ENCODE data around the gene AMMECR1L.

GRCh38 chr2:127826047-127826446 is 59.7 kb downstream of the AMMECR1L start:
- TF ChIP-seq FOXM1 (IDR thresholded peaks at IDR 0.05; ENCODE audit: borderline replicate concordance) (no peak), SP1 (IDR thresholded peaks at IDR 0.05) (no peak), FOXK2 (IDR thresholded peaks at IDR 0.05) (no peak), BHLHE40 (IDR thresholded peaks at IDR 0.05; ENCODE audit: borderline replicate concordance) (no peak), TARDBP (IDR thresholded peaks at IDR 0.05) (no peak), NFRKB (IDR thresholded peaks at IDR 0.05) (no peak), CTBP1 (IDR thresholded peaks at IDR 0.05; ENCODE audit: borderline replicate concordance) (no peak), SUZ12 (IDR thresholded peaks at IDR 0.05) (no peak), HDGF (IDR thresholded peaks at IDR 0.05; ENCODE audit: borderline replicate concordance) (no peak)

Measured in HEK293T (cell line).